ENCODE results near the gene VWA2.

VWA2 gene

GRCh38 chr10:114206902-114207301 lies 32.2 kb upstream of the VWA2 start:
- ChIA-PET CTCF (no interaction called here), POLR2A (no interaction called here)
- TF ChIP-seq ZNF384 (IDR thresholded peaks at IDR 0.05) = no peak
- no peak for TF ChIP-seq CTBP1 (IDR thresholded peaks at IDR 0.05; ENCODE audit: borderline replicate concordance)
- TF ChIP-seq FOXK2 (IDR thresholded peaks at IDR 0.05) = no peak
- no peak for TF ChIP-seq BHLHE40 (IDR thresholded peaks at IDR 0.05; ENCODE audit: borderline replicate concordance)
- TF ChIP-seq LEF1 (IDR thresholded peaks at IDR 0.05; ENCODE audit: borderline replicate concordance) = no peak
- no peak for TF ChIP-seq FOXA1 (IDR thresholded peaks at IDR 0.05)
- no peak for TF ChIP-seq HDGF (IDR thresholded peaks at IDR 0.05; ENCODE audit: borderline replicate concordance)
- DNase-seq (ENCODE audit: extremely low spot score) = no peak

- ChIA-PET POLR2A (no interaction called here), CTCF (no interaction called here)
- TF ChIP-seq ELF4 (IDR thresholded peaks at IDR 0.05) (no peak), SUZ12 (IDR thresholded peaks at IDR 0.05) (no peak)
- DNase-seq (ENCODE audit: extremely low spot score) = no peak
Observed at GRCh38 chr10:114207349-114207748, 31.7 kb upstream of the VWA2 start.

DNA sequence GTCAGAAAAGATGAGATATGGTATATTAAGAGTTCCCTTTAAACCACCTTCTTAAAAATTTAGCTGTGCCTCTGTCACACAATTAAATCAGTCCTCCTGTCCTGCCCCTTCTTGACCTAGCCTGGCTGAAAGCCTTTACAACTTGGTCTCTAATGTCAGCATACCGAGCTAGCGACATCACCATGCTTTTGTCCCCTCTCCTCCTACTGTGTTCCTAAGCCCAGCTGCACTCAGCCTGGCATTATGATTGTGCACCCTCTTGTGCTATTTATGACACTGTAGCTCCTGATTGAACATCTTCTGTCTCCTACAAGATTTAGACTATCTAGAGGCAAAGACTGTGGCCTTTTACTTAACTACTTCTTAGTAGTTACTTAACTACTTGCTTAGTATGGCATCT lies 30.7 kb upstream of the VWA2 start:
- no peak for TF ChIP-seq FOXA1 (IDR thresholded peaks at IDR 0.05)
- no peak for TF ChIP-seq ARNT (IDR thresholded peaks at IDR 0.05)
- no peak for TF ChIP-seq SUZ12 (IDR thresholded peaks at IDR 0.05)
- TF ChIP-seq PKNOX1 (IDR thresholded peaks at IDR 0.05) = no peak
- no peak for TF ChIP-seq HDGF (IDR thresholded peaks at IDR 0.05; ENCODE audit: borderline replicate concordance)
- DNase-seq (ENCODE audit: extremely low spot score) = peak; percentile 26
- CTCF ChIA-PET = no interaction called here
- POLR2A ChIA-PET = interaction anchor here (0.8 kb wide), 1 partner anchor 34 kb away, joined by 3 read pairs; the partner anchor contains the start of gene CCDC186

GRCh38 chr10:114212153-114212552 lies 26.9 kb upstream of the VWA2 start:
- TF ChIP-seq BHLHE40 (IDR thresholded peaks at IDR 0.05; ENCODE audit: borderline replicate concordance) (no peak), ELF4 (IDR thresholded peaks at IDR 0.05) (no peak), LEF1 (IDR thresholded peaks at IDR 0.05; ENCODE audit: borderline replicate concordance) (no peak), SUZ12 (IDR thresholded peaks at IDR 0.05) (no peak), CTBP1 (IDR thresholded peaks at IDR 0.05; ENCODE audit: borderline replicate concordance) (no peak), FOXK2 (IDR thresholded peaks at IDR 0.05) (no peak), TARDBP (IDR thresholded peaks at IDR 0.05) (no peak), FOXM1 (IDR thresholded peaks at IDR 0.05; ENCODE audit: borderline replicate concordance) (no peak), L3MBTL2 (conservative IDR thresholded peaks at IDR 0.05) (no peak), ZNF384 (IDR thresholded peaks at IDR 0.05) (no peak)
- ChIA-PET CTCF (no interaction called here), POLR2A (no interaction called here)
- DNase-seq (ENCODE audit: extremely low spot score) = no peak

GRCh38 chr10:114215033-114215432 lies 24.0 kb upstream of the VWA2 start:
- no peak for DNase-seq (ENCODE audit: extremely low spot score)
- ChIA-PET CTCF (no interaction called here), POLR2A (no interaction called here)
- TF ChIP-seq BHLHE40 (IDR thresholded peaks at IDR 0.05; ENCODE audit: borderline replicate concordance) = no peak
- TF ChIP-seq L3MBTL2 (conservative IDR thresholded peaks at IDR 0.05) = no peak
- no peak for TF ChIP-seq ARNT (IDR thresholded peaks at IDR 0.05)
- no peak for TF ChIP-seq CTBP1 (IDR thresholded peaks at IDR 0.05; ENCODE audit: borderline replicate concordance)
- TF ChIP-seq SP1 (IDR thresholded peaks at IDR 0.05) = no peak
- TF ChIP-seq TARDBP (IDR thresholded peaks at IDR 0.05) = no peak
- no peak for TF ChIP-seq FOXK2 (IDR thresholded peaks at IDR 0.05)
- no peak for TF ChIP-seq HDGF (IDR thresholded peaks at IDR 0.05; ENCODE audit: borderline replicate concordance)
- TF ChIP-seq FOXA1 (IDR thresholded peaks at IDR 0.05) = no peak
- no peak for TF ChIP-seq ELF4 (IDR thresholded peaks at IDR 0.05)
- no peak for TF ChIP-seq PKNOX1 (IDR thresholded peaks at IDR 0.05)
- no peak for TF ChIP-seq LEF1 (IDR thresholded peaks at IDR 0.05; ENCODE audit: borderline replicate concordance)

DNA sequence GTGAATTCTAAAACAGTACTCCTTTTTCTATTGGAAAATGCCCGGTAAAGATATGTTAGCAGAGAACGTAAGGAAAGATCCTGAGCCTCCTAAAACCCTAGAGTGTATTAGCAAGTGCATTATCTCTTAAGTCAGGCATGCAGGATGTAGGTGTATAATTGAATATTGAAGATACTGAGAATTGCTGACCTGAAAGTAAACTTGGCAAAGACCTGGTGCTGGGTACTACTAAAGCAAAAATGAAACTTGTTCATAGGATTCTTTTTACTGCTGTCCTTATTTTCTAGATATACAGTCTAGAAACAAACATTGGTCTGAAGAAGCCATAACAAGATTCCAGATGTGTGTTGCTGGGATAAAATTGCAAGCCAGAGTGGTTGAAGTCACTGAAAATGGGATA lies 18.8 kb upstream of the VWA2 start:
- POLR2A ChIA-PET = no interaction called here
- no peak for DNase-seq (ENCODE audit: extremely low spot score)
- CTCF ChIA-PET = interaction anchor here (0.8 kb wide), 1 partner anchor 473 kb away, joined by 3 read pairs; no protein-coding TSS in a partner anchor
- TF ChIP-seq FOXK2 (IDR thresholded peaks at IDR 0.05) (no peak), TARDBP (IDR thresholded peaks at IDR 0.05) (no peak), ARNT (IDR thresholded peaks at IDR 0.05) (no peak), FOXM1 (IDR thresholded peaks at IDR 0.05; ENCODE audit: borderline replicate concordance) (no peak), HDGF (IDR thresholded peaks at IDR 0.05; ENCODE audit: borderline replicate concordance) (no peak), FOXA1 (IDR thresholded peaks at IDR 0.05) (no peak), LEF1 (IDR thresholded peaks at IDR 0.05; ENCODE audit: borderline replicate concordance) (no peak), SUZ12 (IDR thresholded peaks at IDR 0.05) (no peak), SP1 (IDR thresholded peaks at IDR 0.05) (no peak), BHLHE40 (IDR thresholded peaks at IDR 0.05; ENCODE audit: borderline replicate concordance) (no peak), ZNF384 (IDR thresholded peaks at IDR 0.05) (no peak), ELF4 (IDR thresholded peaks at IDR 0.05) (no peak), L3MBTL2 (conservative IDR thresholded peaks at IDR 0.05) (no peak), CTBP1 (IDR thresholded peaks at IDR 0.05; ENCODE audit: borderline replicate concordance) (no peak)

- ChIA-PET CTCF (no interaction called here), POLR2A (no interaction called here)
- no peak for DNase-seq (ENCODE audit: extremely low spot score)
- TF ChIP-seq LEF1 (IDR thresholded peaks at IDR 0.05; ENCODE audit: borderline replicate concordance) = no peak
- no peak for TF ChIP-seq CTBP1 (IDR thresholded peaks at IDR 0.05; ENCODE audit: borderline replicate concordance)
- TF ChIP-seq SUZ12 (IDR thresholded peaks at IDR 0.05) = no peak
- TF ChIP-seq HDGF (IDR thresholded peaks at IDR 0.05; ENCODE audit: borderline replicate concordance) = no peak
- TF ChIP-seq PKNOX1 (IDR thresholded peaks at IDR 0.05) = no peak
- TF ChIP-seq ELF4 (IDR thresholded peaks at IDR 0.05) = no peak
- TF ChIP-seq L3MBTL2 (conservative IDR thresholded peaks at IDR 0.05) = no peak
- no peak for TF ChIP-seq ZNF384 (IDR thresholded peaks at IDR 0.05)
- TF ChIP-seq FOXK2 (IDR thresholded peaks at IDR 0.05) = no peak
- TF ChIP-seq NFRKB (IDR thresholded peaks at IDR 0.05) = no peak
- TF ChIP-seq BHLHE40 (IDR thresholded peaks at IDR 0.05; ENCODE audit: borderline replicate concordance) = no peak
- TF ChIP-seq FOXA1 (IDR thresholded peaks at IDR 0.05) = no peak
- TF ChIP-seq TARDBP (IDR thresholded peaks at IDR 0.05) = no peak
Observed at GRCh38 chr10:114221235-114221634, 17.8 kb upstream of the VWA2 start.

Measured in HEK293T (cell line).